Aorta (tissue), 5 donors: ENCODE results near the gene KRT33A. TPM values are rescaled to one million over a fixed set of nuclear protein-coding genes. Genes with fewer than 3 reads are reported as not detected.

Experiments
- ATAC-seq: fragments of 200-7000 bp; cut with Tn5 transposase; one replicate; pipeline ENCODE4 v1.9.1; 2022; ENCODE audit warnings: moderate library complexity; ENCODE audit not compliant: low FRiP score
- DNase-seq, 2 donors: peaks; one replicate each; pipeline ENCODE4 v3.0.0-alpha.2; 2020
- H3K27ac ChIP-seq, 2 donors: one replicate each; pipeline ENCODE4 v1.5.1; 2013; ENCODE audit warnings: low read length in 2 of 2, mild to moderate bottlenecking in 2 of 2, moderate library complexity in 2 of 2, control low read depth in 1 of 2, inconsistent platforms in 1 of 2, low read depth in 1 of 2
- H3K27me3 ChIP-seq, 2 donors: one replicate each; pipeline ENCODE4 v1.6.1; 2013; ENCODE audit warnings: control low read depth in 1 of 2, low read length in 1 of 2, mild to moderate bottlenecking in 1 of 2, moderate library complexity in 1 of 2; ENCODE audit not compliant: insufficient read depth in 2 of 2, control insufficient read depth in 1 of 2
- H3K36me3 ChIP-seq, 2 donors: one replicate each; pipeline ENCODE4 v1.6.1; 2013; ENCODE audit warnings: control low read depth in 1 of 2, low read length in 1 of 2, mild to moderate bottlenecking in 1 of 2; ENCODE audit not compliant: insufficient read depth in 2 of 2, control insufficient read depth in 1 of 2
- H3K4me1 ChIP-seq, 2 donors: one replicate each; pipeline ENCODE4 v1.6.1; 2013; ENCODE audit warnings: low read length in 2 of 2, control low read depth in 1 of 2, mild to moderate bottlenecking in 1 of 2, moderate library complexity in 1 of 2; ENCODE audit not compliant: insufficient read depth in 2 of 2, control insufficient read depth in 1 of 2
- H3K4me3 ChIP-seq, 2 donors: one replicate each; pipeline ENCODE4 v1.5.1; 2013; ENCODE audit warnings: low read length in 2 of 2, control low read depth in 1 of 2, mild to moderate bottlenecking in 1 of 2
- H3K9me3 ChIP-seq: one replicate; pipeline ENCODE4 v1.6.1; 2013; ENCODE audit warnings: mild to moderate bottlenecking, low read length; ENCODE audit not compliant: control insufficient read depth
- WGBS, 2 donors: extraction: QIAGEN DNeasy Blood & Tissue Kit; methylation state at CpG; one replicate each; pipeline ENCODE4 v1.1.7; 2013; 5-methylcytosine and 5-hydroxymethylcytosine counted together
- intact Hi-C, 2 donors: fragments of 100-400 bp; cut with DNase I; formaldehyde crosslinking; loops; one replicate each; pipeline versions ENCODE4 v1.14.2 to v1.15.0; 2022
- polyA plus RNA-seq, 2 donors: library from polyadenylated mRNA; stranded (reverse); fragments of 200-250 nt; gene quantifications; one replicate each; pipeline ENCODE4 v1.2.3, GENCODE V29; 2013
- total RNA-seq, 2 donors: library from RNA; stranded (reverse); fragmentation: NEBNext Ultra II Directional; extraction: Animal tissue kit (Norgen Biotek cat#: 25700); gene quantifications; one replicate each; pipeline ENCODE4 v1.2.1, GENCODE V29; 2021
- donor health status: healthy with polysubstance abuse.
- donor health status: Bipolar disorder and iron deficiency.
- donor health status: DM: no; HTN: no; CAD: no.
- donor health status: DM: no; HTN: no; CAD: no.
- donor health status: DM: yes; HTN: yes; CAD: no.

The KRT33A gene
- total and polyA plus RNA-seq, 4 donors = not detected

DNA sequence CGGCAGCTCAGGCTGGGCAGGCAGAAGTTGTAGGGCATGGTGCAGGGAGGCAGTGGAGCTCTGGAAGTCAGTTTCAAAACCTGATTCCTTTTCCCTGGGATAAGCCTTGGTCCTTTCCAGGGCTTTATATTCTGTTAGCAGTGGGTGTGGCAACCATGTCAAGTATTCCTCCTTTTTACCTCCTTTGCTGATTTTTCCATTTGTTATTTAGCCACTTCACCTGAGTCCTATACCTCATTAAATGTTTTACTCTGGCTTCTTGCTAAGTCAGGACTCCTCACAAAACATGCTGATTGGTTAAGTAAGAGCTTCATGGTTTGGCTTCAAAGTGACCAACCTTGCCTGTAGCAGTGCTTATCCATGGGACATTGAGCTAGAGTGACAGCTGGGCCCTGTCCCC is 19.1 kb upstream of the KRT33A start, which contains the start of gene KRT33B:
Gene KRT33B (minus strand): TSS at position 101 of the 400 bp plus-strand sequence. CDS start 63 bp downstream, at position 38.
- Histone ChIP-seq H3K9me3 (no peaks in the 10 kb centered on the region), H3K27ac (no peak within 1 kb of the TSS), H3K36me3 (no peaks in the 10 kb centered on the region), H3K27me3 (no peaks in the 10 kb centered on the region), H3K4me3 (no peak within 1 kb of the TSS), H3K4me1 (no peaks in the 10 kb centered on the region)
- ATAC-seq = no peak
- 92 to 93% methylated on average over 1 of the region's 1 CpG for WGBS, 2 donors
- no peak for DNase-seq
- intact Hi-C loops = no loop called here

DNA sequence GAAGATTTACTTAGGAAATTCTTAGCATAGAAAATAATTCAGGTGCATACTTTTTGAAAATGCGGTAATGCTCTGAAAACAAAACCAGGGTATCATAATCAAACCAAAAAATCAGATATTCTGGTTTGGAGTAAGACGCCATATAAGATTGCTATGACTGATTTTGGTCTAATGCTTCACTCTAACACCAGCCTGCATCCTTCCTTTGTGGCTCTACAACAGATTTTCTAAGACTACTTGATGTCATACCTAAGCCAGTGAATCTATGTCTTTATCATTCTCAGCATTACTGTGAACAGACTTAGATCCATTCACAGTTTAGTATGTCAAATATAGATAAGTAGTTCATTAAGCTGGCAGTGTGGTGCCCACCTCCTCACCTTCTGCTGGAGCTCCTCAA is 18.4 kb upstream of the KRT33A start:
- WGBS, 2 donors = 88% methylated on average over 2 of the region's 2 CpGs
- DNase-seq = no peak
- H3K27me3 ChIP-seq = no peaks in the 10 kb centered on the region
- intact Hi-C loops = no loop called here
- ATAC-seq = no peak
- no peaks in the 10 kb centered on the region for H3K36me3 ChIP-seq
- H3K4me3 ChIP-seq = no peak overlapping the region
- no peaks in the 10 kb centered on the region for H3K4me1 ChIP-seq
- H3K9me3 ChIP-seq = no peaks in the 10 kb centered on the region
- no peak overlapping the region for H3K27ac ChIP-seq

DNA sequence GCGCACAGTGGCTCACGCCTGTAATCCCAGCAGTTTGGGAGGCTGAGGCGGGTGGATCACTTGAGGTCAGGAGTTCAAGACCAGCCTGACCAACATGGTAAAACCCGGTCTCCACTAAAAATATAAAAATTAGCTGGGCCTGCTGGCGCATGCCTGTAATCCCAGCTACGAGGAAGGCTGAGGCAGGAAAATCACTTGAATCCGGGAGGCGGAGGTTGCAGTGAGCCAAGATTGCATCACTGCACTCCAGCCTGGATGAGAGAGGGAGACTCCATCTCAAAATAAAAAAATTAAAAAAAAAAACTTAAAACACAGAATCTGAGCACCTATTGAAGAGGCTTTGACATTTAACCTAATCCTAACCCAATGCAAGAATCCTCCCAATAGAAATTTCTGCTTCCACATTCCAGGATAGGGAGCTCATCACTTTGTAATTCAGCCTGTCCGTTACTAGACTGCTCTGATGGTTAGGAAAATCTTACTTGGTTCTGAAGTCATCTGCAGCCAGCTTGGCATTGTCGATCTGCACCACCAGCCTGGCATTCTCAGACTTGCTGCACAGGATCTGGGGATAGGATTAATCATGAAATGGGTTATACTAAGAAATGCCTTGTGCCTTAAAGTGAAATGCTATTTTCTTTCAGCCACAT is 16.9 kb upstream of the KRT33A start:
- no peak for DNase-seq
- H3K4me1 ChIP-seq = no peaks in the 10 kb centered on the region
- H3K9me3 ChIP-seq = no peaks in the 10 kb centered on the region
- H3K27ac ChIP-seq = no peak overlapping the region
- ATAC-seq = no peak
- no peaks in the 10 kb centered on the region for H3K36me3 ChIP-seq
- H3K4me3 ChIP-seq = no peak overlapping the region
- intact Hi-C loops = no loop called here
- H3K27me3 ChIP-seq = no peaks in the 10 kb centered on the region
- 78 to 80% methylated on average over 10 of the region's 10 CpGs for WGBS, 2 donors

DNA sequence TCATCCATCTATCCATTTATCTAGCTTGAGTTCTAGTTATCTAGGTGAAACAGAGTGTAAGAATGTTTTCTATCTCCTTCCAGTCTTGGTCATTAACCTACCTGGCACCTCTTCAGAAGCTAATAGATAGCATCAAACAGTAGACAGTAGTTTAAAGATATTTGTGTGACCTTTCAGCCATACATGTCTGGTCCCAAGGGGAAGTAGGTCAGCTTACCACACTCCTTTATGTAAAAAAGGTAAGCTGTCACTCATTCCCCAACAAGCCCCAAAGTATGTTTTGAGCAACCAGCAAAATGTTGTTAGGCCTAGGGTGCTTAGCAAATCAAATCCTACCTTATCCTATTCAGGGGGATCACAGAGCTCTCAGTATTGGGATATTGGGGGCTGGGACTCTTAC is 15.4 kb upstream of the KRT33A start:
- Histone ChIP-seq H3K27ac (no peak overlapping the region), H3K4me1 (no peaks in the 10 kb centered on the region), H3K36me3 (no peaks in the 10 kb centered on the region), H3K27me3 (no peaks in the 10 kb centered on the region), H3K4me3 (no peak overlapping the region), H3K9me3 (peaks cover 1% of the 10 kb centered on the region)
- ATAC-seq (no peak), DNase-seq (no peak)
- intact Hi-C loops = no loop called here

DNA sequence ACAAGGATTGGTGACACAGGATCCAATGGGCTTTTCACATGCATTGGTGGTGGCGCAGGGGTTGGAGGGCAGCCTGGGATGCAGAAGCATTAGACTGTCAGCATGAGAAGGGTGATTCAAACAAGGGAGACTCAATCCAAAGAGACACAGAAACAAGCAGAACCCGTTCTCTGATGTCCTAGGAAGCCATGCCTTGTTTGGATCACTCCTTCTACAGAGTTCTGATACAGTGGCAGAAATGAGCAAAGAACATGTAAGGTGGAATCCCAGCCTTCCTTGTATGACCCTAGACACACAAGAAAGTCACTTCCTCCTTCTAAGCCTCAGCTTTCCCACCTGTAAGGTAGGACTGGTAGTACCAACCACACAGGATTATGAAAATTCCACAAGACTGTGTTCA is 13.3 kb upstream of the KRT33A start:
- Histone ChIP-seq H3K4me3 (no peak overlapping the region), H3K9me3 (peaks cover 1% of the 10 kb centered on the region), H3K27ac (no peak overlapping the region), H3K36me3 (no peaks in the 10 kb centered on the region), H3K4me1 (no peaks in the 10 kb centered on the region), H3K27me3 (no peaks in the 10 kb centered on the region)
- 72 to 76% methylated on average over 2 of the region's 2 CpGs for WGBS, 2 donors
- ATAC-seq (no peak), DNase-seq (no peak)
- intact Hi-C loops = no loop called here

DNA sequence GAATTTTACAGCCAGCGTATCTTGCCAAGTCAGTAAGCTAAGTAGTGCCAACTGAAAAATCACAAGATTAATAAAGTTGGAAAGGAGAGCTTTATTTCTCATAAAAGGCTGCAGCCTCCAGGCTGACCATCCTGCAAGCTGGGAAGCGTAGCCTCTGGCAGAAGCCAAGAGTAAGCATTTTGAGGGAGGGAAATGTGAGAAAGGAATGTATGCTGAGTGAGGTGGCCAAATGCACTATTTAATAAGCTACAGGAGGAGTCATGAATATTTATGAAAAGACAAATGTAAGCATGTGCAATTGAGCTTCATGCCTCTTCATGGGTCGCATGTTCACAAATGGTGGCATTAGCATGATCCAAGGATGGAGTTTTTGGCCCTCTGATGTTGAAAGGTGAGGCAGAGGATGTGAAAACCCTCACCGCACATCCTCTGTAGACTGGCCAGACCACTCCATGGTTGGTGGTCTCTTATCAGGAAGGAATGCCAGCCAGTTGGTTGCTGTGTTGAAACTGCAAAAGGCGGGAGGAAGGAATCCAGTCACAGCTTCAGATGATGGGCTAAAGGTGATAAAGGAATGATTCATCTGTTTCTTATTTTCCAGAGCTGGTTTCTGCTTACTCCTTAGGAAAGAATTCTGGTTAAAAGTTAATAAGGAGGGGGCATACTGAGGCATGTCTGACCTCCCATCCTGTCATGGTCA is 9.8 kb upstream of the KRT33A start:
- 77 to 79% methylated on average over 5 of the region's 5 CpGs for WGBS, 2 donors

DNA sequence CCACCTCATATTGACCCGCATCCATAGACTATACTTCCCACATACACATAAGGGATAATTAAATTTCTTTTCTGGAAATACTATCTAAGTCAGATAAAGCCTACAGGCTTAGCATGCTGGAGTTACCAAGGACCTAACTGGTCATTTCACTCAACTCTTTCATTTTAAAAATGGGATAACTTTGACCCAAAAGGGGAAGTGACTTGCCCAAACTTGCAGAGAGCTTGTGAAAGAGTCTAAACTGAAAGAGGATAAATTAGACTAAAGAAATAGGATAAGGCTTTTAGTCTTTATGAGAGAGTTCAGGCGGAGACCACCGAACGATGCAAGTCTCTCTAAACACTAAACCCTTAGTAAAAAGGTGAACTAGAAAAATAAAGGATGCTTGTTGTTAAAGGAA is 3.9 kb upstream of the KRT33A start:
- H3K27me3 ChIP-seq = no peaks in the 10 kb centered on the region
- intact Hi-C loops = no loop called here
- 86 to 91% methylated on average over 4 of the region's 4 CpGs for WGBS, 2 donors
- no peaks in the 10 kb centered on the region for H3K4me1 ChIP-seq
- ATAC-seq = no peak
- no peak overlapping the region for H3K27ac ChIP-seq
- peaks cover 2% of the 10 kb centered on the region for H3K9me3 ChIP-seq
- DNase-seq = no peak
- no peaks in the 10 kb centered on the region for H3K36me3 ChIP-seq
- H3K4me3 ChIP-seq = no peak overlapping the region

More for the DNA sequence above, 9.8 kb upstream of the KRT33A start:
- Histone ChIP-seq H3K4me1 (no peaks in the 10 kb centered on the region), H3K27me3 (no peaks in the 10 kb centered on the region), H3K36me3 (no peaks in the 10 kb centered on the region), H3K27ac (no peak overlapping the region), H3K9me3 (peaks cover 3% of the 10 kb centered on the region), H3K4me3 (no peak overlapping the region)
- intact Hi-C loops = no loop called here
- DNase-seq (no peak), ATAC-seq (no peak)

DNA sequence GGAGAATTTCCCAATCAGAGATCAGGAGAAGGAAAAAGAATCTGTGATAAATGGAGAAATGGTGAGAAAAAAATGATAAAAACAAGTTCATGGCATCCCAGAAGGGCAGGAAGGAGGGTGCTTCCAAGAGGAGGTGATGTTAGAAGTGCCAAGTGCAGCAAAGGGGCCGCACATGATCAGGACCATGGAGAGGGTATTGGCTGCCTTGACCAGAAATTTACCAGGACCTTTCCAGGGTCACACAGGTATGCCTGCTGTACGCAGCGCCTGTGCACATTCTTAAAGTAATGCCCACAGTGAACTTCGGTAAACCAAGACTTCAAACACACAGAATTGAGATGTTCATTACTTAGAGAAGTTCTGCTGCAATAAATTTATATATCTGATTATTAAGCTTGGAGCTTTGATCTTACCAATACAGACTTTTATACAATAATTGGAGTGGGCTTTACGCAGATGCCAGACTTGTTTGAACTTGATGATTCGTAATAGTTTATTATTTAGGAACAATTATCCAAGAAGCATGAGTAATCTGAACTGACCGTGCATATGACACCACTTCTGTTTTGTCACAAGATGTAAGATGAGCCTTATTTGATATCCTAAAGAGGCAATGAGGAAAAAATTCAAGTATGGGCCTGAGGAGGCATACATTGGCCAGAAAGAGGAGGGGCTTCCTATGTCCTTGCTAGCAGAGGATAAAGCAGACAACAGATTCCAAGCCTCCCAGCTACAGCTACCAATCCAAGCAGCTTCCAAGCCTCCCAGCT is 2.2 kb upstream of the KRT33A start:
- DNase-seq = no peak
- intact Hi-C loops = no loop called here
- Histone ChIP-seq H3K4me3 (no peak overlapping the region), H3K4me1 (no peaks in the 10 kb centered on the region), H3K36me3 (no peaks in the 10 kb centered on the region), H3K27ac (no peak overlapping the region), H3K27me3 (no peaks in the 10 kb centered on the region), H3K9me3 (peaks cover 2% of the 10 kb centered on the region)
- no peak for ATAC-seq
- 75 to 76% methylated on average over 7 of the region's 7 CpGs for WGBS, 2 donors
